Measurements from ENCODE around the gene COL23A1.
A peak's percentile ranks its signal among the peaks of the same experiment; 100 is the strongest.
"Not testable (repeated sequence)": the region's sequence is repeated elsewhere in the genome, so short reads cannot be mapped to it uniquely, and the experiment has no call there.

COL23A1 gene

GRCh38 chr5:178202541-178202940 is 387.7 kb downstream of the COL23A1 start:
- Mint-ChIP-seq H3K9me3 (no peaks in the 10 kb centered on the region), H3K36me3 (ENCODE audit: low read depth) (peaks cover 28% of the 10 kb centered on the region), H3K4me1 (ENCODE audit: low read depth) (peaks cover 23% of the 10 kb centered on the region), H3K27me3 (peaks cover 2% of the 10 kb centered on the region), H3K4me3 (peak overlapping the region; percentile 70), H3K27ac (peak overlapping the region; percentile 22)
- DNase-seq: peak; percentile 7

- Mint-ChIP-seq H3K4me1 (ENCODE audit: low read depth) (peaks cover 17% of the 10 kb centered on the region), H3K27me3 (peaks cover 2% of the 10 kb centered on the region), H3K27ac (no peak overlapping the region), H3K36me3 (ENCODE audit: low read depth) (peaks cover 21% of the 10 kb centered on the region), H3K9me3 (no peaks in the 10 kb centered on the region), H3K4me3 (no peak overlapping the region)
- DNase-seq: peak; percentile 20
Measured at GRCh38 chr5:178201927-178202235, 388.3 kb downstream of the COL23A1 start.

GRCh38 chr5:178201221-178201926 is 388.8 kb downstream of the COL23A1 start:
- no peak overlapping the region for H3K4me3 Mint-ChIP-seq
- peaks cover 16% of the 10 kb centered on the region for H3K36me3 Mint-ChIP-seq (ENCODE audit: low read depth)
- peaks cover 12% of the 10 kb centered on the region for H3K4me1 Mint-ChIP-seq (ENCODE audit: low read depth)
- H3K9me3 Mint-ChIP-seq: no peaks in the 10 kb centered on the region
- peak; percentile 14 for DNase-seq
- H3K27me3 Mint-ChIP-seq: peaks cover 2% of the 10 kb centered on the region
- H3K27ac Mint-ChIP-seq: no peak overlapping the region

GRCh38 chr5:178199581-178200434 is 390.4 kb downstream of the COL23A1 start:
- Mint-ChIP-seq H3K4me1 (ENCODE audit: low read depth) (peaks cover 6% of the 10 kb centered on the region), H3K9me3 (no peaks in the 10 kb centered on the region), H3K36me3 (ENCODE audit: low read depth) (peaks cover 4% of the 10 kb centered on the region), H3K27me3 (peaks cover 2% of the 10 kb centered on the region), H3K4me3 (no peak overlapping the region), H3K27ac (no peak overlapping the region)
- DNase-seq: peak; percentile 17

- Mint-ChIP-seq H3K4me3 (no peak overlapping the region), H3K4me1 (ENCODE audit: low read depth) (peaks cover 11% of the 10 kb centered on the region), H3K27ac (no peak overlapping the region), H3K9me3 (no peaks in the 10 kb centered on the region), H3K27me3 (peaks cover 11% of the 10 kb centered on the region), H3K36me3 (ENCODE audit: low read depth) (no peaks in the 10 kb centered on the region)
- peak; percentile 9 for DNase-seq
Measured at GRCh38 chr5:178198706-178199105, 391.5 kb downstream of the COL23A1 start.

- Mint-ChIP-seq H3K27me3 (peaks cover 16% of the 10 kb centered on the region), H3K4me1 (ENCODE audit: low read depth) (peaks cover 15% of the 10 kb centered on the region)
- peak; percentile 11 for DNase-seq
- H3K4me3 Mint-ChIP-seq; H3K9me3 Mint-ChIP-seq; H3K36me3 Mint-ChIP-seq (ENCODE audit: low read depth); H3K27ac Mint-ChIP-seq: not testable (repeated sequence)
Measured at GRCh38 chr5:178198151-178198550, 392.0 kb downstream of the COL23A1 start.

GRCh38 chr5:178196986-178197385 is 393.2 kb downstream of the COL23A1 start:
- Mint-ChIP-seq H3K9me3 (no peaks in the 10 kb centered on the region), H3K36me3 (ENCODE audit: low read depth) (no peaks in the 10 kb centered on the region), H3K27ac (no peak overlapping the region), H3K4me1 (ENCODE audit: low read depth) (peaks cover 17% of the 10 kb centered on the region), H3K27me3 (peaks cover 23% of the 10 kb centered on the region), H3K4me3 (no peak overlapping the region)
- no peak for DNase-seq

- Mint-ChIP-seq H3K9me3 (no peaks in the 10 kb centered on the region), H3K4me3 (no peak overlapping the region), H3K4me1 (ENCODE audit: low read depth) (peaks cover 17% of the 10 kb centered on the region), H3K27ac (no peak overlapping the region), H3K27me3 (peaks cover 25% of the 10 kb centered on the region), H3K36me3 (ENCODE audit: low read depth) (no peaks in the 10 kb centered on the region)
- DNase-seq: no peak
Measured at GRCh38 chr5:178196281-178196812, 393.8 kb downstream of the COL23A1 start.

GRCh38 chr5:178194026-178194425 is 396.2 kb downstream of the COL23A1 start:
- Mint-ChIP-seq H3K27ac (no peak overlapping the region), H3K27me3 (peaks cover 28% of the 10 kb centered on the region), H3K4me3 (no peak overlapping the region), H3K4me1 (ENCODE audit: low read depth) (peaks cover 17% of the 10 kb centered on the region), H3K9me3 (no peaks in the 10 kb centered on the region), H3K36me3 (ENCODE audit: low read depth) (no peaks in the 10 kb centered on the region)
- DNase-seq: no peak

GRCh38 chr5:178193251-178193809 is 396.9 kb downstream of the COL23A1 start:
- H3K9me3 Mint-ChIP-seq: no peaks in the 10 kb centered on the region
- H3K36me3 Mint-ChIP-seq (ENCODE audit: low read depth): no peaks in the 10 kb centered on the region
- DNase-seq: no peak
- no peak overlapping the region for H3K27ac Mint-ChIP-seq
- H3K4me1 Mint-ChIP-seq (ENCODE audit: low read depth): peaks cover 17% of the 10 kb centered on the region
- H3K4me3 Mint-ChIP-seq: no peak overlapping the region
- H3K27me3 Mint-ChIP-seq: peaks cover 33% of the 10 kb centered on the region

- DNase-seq: no peak
- Mint-ChIP-seq H3K27me3 (peaks cover 34% of the 10 kb centered on the region), H3K4me3 (no peak overlapping the region), H3K36me3 (ENCODE audit: low read depth) (no peaks in the 10 kb centered on the region), H3K27ac (no peak overlapping the region), H3K4me1 (ENCODE audit: low read depth) (peaks cover 17% of the 10 kb centered on the region), H3K9me3 (no peaks in the 10 kb centered on the region)
Measured at GRCh38 chr5:178192787-178193186, 397.4 kb downstream of the COL23A1 start.

GRCh38 chr5:178192244-178192643 is 397.9 kb downstream of the COL23A1 start:
- no peaks in the 10 kb centered on the region for H3K36me3 Mint-ChIP-seq (ENCODE audit: low read depth)
- no peaks in the 10 kb centered on the region for H3K9me3 Mint-ChIP-seq
- H3K27me3 Mint-ChIP-seq: peaks cover 34% of the 10 kb centered on the region
- no peak for DNase-seq
- peaks cover 17% of the 10 kb centered on the region for H3K4me1 Mint-ChIP-seq (ENCODE audit: low read depth)
- no peak overlapping the region for H3K27ac Mint-ChIP-seq
- no peak overlapping the region for H3K4me3 Mint-ChIP-seq

GRCh38 chr5:178191661-178192060 is 398.5 kb downstream of the COL23A1 start:
- no peaks in the 10 kb centered on the region for H3K36me3 Mint-ChIP-seq (ENCODE audit: low read depth)
- H3K9me3 Mint-ChIP-seq: no peaks in the 10 kb centered on the region
- H3K4me3 Mint-ChIP-seq: no peak overlapping the region
- peaks cover 34% of the 10 kb centered on the region for H3K27me3 Mint-ChIP-seq
- no peak overlapping the region for H3K27ac Mint-ChIP-seq
- H3K4me1 Mint-ChIP-seq (ENCODE audit: low read depth): peaks cover 17% of the 10 kb centered on the region
- no peak for DNase-seq

GRCh38 chr5:178189433-178189832 is 400.8 kb downstream of the COL23A1 start:
- H3K27me3 Mint-ChIP-seq: peaks cover 30% of the 10 kb centered on the region
- H3K4me1 Mint-ChIP-seq (ENCODE audit: low read depth): peaks cover 16% of the 10 kb centered on the region
- H3K36me3 Mint-ChIP-seq (ENCODE audit: low read depth): no peaks in the 10 kb centered on the region
- H3K9me3 Mint-ChIP-seq: no peaks in the 10 kb centered on the region
- no peak overlapping the region for H3K4me3 Mint-ChIP-seq
- no peak overlapping the region for H3K27ac Mint-ChIP-seq
- no peak for DNase-seq
